GM20000 (cell line): ENCODE results near the gene KCNB1.

Experiments
- DNase-seq: peaks from one replicate; pipeline ENCODE4 v3.0.0; 2012; ENCODE audit warnings: low spot score
- CTCF ChIP-seq: IDR thresholded peaks from 2 replicates; pipeline ENCODE4 v1.5.1; 2012; ENCODE audit warnings: mild to moderate bottlenecking, control low read depth; ENCODE audit errors: extremely low read depth, missing control alignments

The KCNB1 gene

GRCh38 chr20:49405062-49405683, 77.3 kb downstream of the KCNB1 start:
- TF ChIP-seq CTCF, result no peak
- DNase-seq, result no peak

- DNase-seq, result no peak
- TF ChIP-seq CTCF, result no peak
Observed at GRCh38 chr20:49404461-49404860, 78.0 kb downstream of the KCNB1 start.

- TF ChIP-seq CTCF, result no peak
- no peak for DNase-seq
Observed at GRCh38 chr20:49403911-49404310, 78.6 kb downstream of the KCNB1 start.

GRCh38 chr20:49403012-49403411, 79.5 kb downstream of the KCNB1 start:
- no peak for DNase-seq

GRCh38 chr20:49400904-49401303, 81.6 kb downstream of the KCNB1 start:
- TF ChIP-seq CTCF, result no peak
- no peak for DNase-seq

More at GRCh38 chr20:49403012-49403411, 79.5 kb downstream of the KCNB1 start:
- TF ChIP-seq CTCF, result no peak

GRCh38 chr20:49400410-49400809, 82.1 kb downstream of the KCNB1 start:
- no peak for DNase-seq
- no peak for TF ChIP-seq CTCF

GRCh38 chr20:49399329-49399728, 83.1 kb downstream of the KCNB1 start:
- TF ChIP-seq CTCF, result no peak
- no peak for DNase-seq
